RWPE2 (cell line): ENCODE measurements around the gene CASP12.

Experiments
- ATAC-seq: fragments of 200-7000 bp; cut with Tn5 transposase; 3 replicates; pipeline ENCODE4 v1.9.1; 2021; ENCODE audit warnings: low read depth
- DNase-seq: peaks from one replicate; pipeline ENCODE4 v3.0.0-alpha.2; 2020; ENCODE audit warnings: low spot score
- H3K27ac ChIP-seq: fragments of 450-650 bp; 2 replicates; pipeline ENCODE4 v1.5.1; 2017; ENCODE audit warnings: mild to moderate bottlenecking; ENCODE audit not compliant: poor library complexity, severe bottlenecking
- H3K27me3 ChIP-seq: fragments of 250-450 bp; sonication (Bioruptor Pico); 2 replicates; pipeline ENCODE4 v1.5.1; 2021; ENCODE audit warnings: mild to moderate bottlenecking, moderate library complexity; ENCODE audit not compliant: insufficient read depth, poor library complexity, severe bottlenecking
- H3K36me3 ChIP-seq: fragments of 250-450 bp; sonication (Bioruptor Pico); 2 replicates; pipeline ENCODE4 v1.5.1; 2020; ENCODE audit warnings: low read depth, mild to moderate bottlenecking, moderate library complexity
- H3K4me1 ChIP-seq: fragments of 250-450 bp; sonication (Bioruptor Pico); 2 replicates; pipeline ENCODE4 v1.5.1; 2021; ENCODE audit warnings: mild to moderate bottlenecking, moderate library complexity; ENCODE audit not compliant: insufficient read depth, poor library complexity, severe bottlenecking
- H3K4me3 ChIP-seq: fragments of 250-450 bp; sonication (Bioruptor Pico); 2 replicates; pipeline ENCODE4 v1.5.1; 2021; ENCODE audit warnings: mild to moderate bottlenecking, moderate library complexity; ENCODE audit not compliant: severe bottlenecking
- H3K9me3 ChIP-seq: fragments of 250-450 bp; sonication (Bioruptor Pico); 2 replicates; pipeline ENCODE4 v1.5.1; 2021; ENCODE audit warnings: mild to moderate bottlenecking, moderate library complexity; ENCODE audit not compliant: severe bottlenecking
- TF ChIP-seq, protein P1 (sequence below): fragments of 450-650 bp; IDR thresholded peaks from one replicate; pipeline ENCODE4 v1.5.1; 2017; ENCODE audit warnings: mild to moderate bottlenecking, moderate library complexity; ENCODE audit not compliant: poor library complexity, severe bottlenecking

Gene CASP12

DNA sequence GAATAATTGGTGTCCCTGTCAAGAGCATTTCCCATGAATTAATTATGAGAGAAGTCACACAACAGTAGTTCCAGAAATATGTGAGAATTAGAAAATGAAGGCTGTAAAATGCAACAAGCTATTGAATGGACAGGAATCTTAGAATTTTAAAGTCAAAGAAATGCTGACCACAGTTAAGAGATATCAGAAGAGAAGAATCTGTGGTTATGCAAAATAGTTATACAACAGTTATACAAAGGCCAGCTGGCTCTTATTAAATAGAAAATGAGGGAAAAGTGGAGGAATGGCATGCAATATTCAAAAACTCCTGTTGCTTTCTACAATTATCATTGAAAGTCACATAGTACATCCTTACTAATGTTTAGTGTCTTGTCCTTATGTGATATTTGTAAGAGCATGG is 27.4 kb downstream of the CASP12 start:
- DNase-seq (no peak), ATAC-seq (no peak)
- no peaks in the 10 kb centered on the region for H3K9me3 ChIP-seq
- TF ChIP-seq, protein P1, sequence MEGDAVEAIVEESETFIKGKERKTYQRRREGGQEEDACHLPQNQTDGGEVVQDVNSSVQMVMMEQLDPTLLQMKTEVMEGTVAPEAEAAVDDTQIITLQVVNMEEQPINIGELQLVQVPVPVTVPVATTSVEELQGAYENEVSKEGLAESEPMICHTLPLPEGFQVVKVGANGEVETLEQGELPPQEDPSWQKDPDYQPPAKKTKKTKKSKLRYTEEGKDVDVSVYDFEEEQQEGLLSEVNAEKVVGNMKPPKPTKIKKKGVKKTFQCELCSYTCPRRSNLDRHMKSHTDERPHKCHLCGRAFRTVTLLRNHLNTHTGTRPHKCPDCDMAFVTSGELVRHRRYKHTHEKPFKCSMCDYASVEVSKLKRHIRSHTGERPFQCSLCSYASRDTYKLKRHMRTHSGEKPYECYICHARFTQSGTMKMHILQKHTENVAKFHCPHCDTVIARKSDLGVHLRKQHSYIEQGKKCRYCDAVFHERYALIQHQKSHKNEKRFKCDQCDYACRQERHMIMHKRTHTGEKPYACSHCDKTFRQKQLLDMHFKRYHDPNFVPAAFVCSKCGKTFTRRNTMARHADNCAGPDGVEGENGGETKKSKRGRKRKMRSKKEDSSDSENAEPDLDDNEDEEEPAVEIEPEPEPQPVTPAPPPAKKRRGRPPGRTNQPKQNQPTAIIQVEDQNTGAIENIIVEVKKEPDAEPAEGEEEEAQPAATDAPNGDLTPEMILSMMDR = no peak
- H3K4me3 ChIP-seq = no peak overlapping the region
- H3K27me3 ChIP-seq = no peaks in the 10 kb centered on the region
- no peaks in the 10 kb centered on the region for H3K36me3 ChIP-seq
- H3K27ac ChIP-seq = no peak overlapping the region
- H3K4me1 ChIP-seq = no peaks in the 10 kb centered on the region

DNA sequence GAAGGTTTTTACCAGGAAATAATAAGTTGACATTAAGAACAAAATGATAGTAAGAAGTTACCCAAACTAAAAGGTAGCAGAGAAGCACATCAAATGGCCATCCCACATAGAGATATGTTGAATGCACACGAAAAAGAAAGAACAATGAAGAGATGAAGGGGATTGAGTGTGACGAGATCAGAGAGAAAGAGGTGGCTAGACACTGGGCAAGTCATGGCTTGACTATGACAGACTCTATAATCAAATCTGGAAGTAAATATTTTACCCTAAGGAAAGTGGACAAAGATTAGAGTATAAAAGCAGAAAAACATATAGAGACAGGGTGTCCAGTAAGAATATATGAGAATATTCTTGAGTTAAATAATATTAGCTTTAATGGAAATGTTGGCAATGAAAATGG is 31.4 kb downstream of the CASP12 start:
- TF ChIP-seq, protein P1 = no peak
- ATAC-seq (no peak), DNase-seq (no peak)
- no peaks in the 10 kb centered on the region for H3K4me1 ChIP-seq
- no peak overlapping the region for H3K27ac ChIP-seq
- H3K36me3 ChIP-seq = no peaks in the 10 kb centered on the region
- no peak overlapping the region for H3K4me3 ChIP-seq
- no peaks in the 10 kb centered on the region for H3K9me3 ChIP-seq
- no peaks in the 10 kb centered on the region for H3K27me3 ChIP-seq

DNA sequence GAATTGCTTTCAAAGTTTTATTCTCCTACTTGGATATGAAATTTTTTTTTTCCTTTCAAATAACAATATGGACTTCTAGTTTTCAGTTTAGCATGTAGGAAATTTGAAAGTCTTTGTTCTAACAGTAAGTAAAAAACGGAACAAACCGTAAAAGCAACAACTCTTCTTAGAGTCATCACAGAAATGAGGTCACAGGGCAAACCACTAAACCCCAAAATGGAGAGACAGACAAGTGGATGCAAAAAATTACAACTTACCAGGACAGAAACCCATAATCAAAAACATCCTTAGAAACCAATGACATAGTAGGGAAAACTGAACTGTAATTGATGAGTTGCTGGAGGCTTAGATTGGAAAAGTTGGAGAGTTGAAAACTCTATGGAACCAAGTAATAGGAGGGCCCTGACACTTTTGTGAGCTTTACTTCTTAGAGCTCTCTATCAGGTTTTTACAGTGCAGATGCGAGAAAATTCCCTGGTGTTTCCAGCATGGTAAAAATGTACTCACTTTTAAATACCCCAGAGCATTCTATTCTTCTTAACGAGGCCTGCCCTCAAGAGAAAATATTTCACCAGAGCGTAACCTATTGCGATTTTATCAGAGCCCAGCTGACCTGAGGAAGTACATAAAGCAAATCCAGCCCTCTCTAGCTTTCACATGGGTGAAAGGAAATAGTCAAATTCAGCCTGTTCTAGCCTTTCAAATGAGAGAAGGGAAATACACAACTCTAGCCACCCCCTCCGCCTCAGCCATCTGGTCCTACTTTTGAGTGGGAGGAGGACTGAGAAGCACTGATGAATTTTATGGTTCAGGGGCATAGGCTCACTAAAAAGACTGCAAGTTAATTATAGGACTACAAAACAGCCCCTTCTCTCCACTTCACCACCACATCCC is 39.1 kb downstream of the CASP12 start:
- no peaks in the 10 kb centered on the region for H3K36me3 ChIP-seq
- no peak for ATAC-seq
- TF ChIP-seq, protein P1 = no peak
- no peaks in the 10 kb centered on the region for H3K9me3 ChIP-seq
- no peak overlapping the region for H3K27ac ChIP-seq
- H3K27me3 ChIP-seq = no peaks in the 10 kb centered on the region
- no peak for DNase-seq
- H3K4me1 ChIP-seq = no peaks in the 10 kb centered on the region
- no peak overlapping the region for H3K4me3 ChIP-seq

DNA sequence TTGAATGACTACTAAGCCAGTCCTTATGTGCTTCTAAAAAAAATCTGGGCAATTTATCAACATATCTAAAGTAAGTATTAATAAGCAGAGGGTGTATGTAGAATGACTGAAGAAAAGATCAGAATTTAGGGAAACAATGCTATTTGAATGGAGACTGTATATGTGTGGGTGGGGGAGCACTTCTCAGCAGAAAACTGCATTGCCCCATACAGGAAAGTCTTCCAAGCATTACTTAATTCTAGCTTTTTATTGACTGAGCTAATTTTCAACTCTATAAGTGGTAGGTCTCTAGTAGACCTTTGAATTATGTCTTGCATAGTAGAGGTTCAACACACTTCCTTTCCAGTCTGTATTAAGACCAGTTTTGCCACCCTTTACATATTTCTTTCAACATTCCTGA is 41.7 kb downstream of the CASP12 start:
- no peak for DNase-seq
- Histone ChIP-seq H3K4me1 (no peaks in the 10 kb centered on the region), H3K27ac (no peak overlapping the region), H3K9me3 (no peaks in the 10 kb centered on the region), H3K36me3 (no peaks in the 10 kb centered on the region), H3K27me3 (no peaks in the 10 kb centered on the region), H3K4me3 (no peak overlapping the region)
- ATAC-seq = no peak
- TF ChIP-seq, protein P1 = no peak

DNA sequence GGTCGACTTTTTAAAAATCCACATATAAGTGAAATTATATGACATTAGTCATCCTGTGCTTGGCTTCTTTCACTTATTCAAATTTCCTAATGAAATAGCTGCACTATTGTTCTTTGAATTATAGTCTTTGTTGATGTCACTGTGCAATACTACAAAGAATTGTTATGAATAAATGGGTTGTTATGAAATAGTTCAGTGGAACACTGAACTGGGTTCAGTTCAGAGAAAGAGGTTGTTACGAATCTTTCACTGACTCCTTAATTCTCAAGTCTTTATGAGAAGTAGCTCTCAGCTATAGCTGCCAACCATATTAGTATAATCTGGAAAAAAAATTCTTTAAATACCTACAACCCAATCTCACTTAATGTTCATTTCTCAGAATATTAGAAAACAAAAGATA is 42.3 kb downstream of the CASP12 start:
- TF ChIP-seq, protein P1 = no peak
- no peak for DNase-seq
- Histone ChIP-seq H3K4me3 (no peak overlapping the region), H3K4me1 (no peaks in the 10 kb centered on the region), H3K36me3 (no peaks in the 10 kb centered on the region), H3K27me3 (no peaks in the 10 kb centered on the region), H3K9me3 (no peaks in the 10 kb centered on the region), H3K27ac (no peak overlapping the region)
- ATAC-seq = no peak
